Astrocyte of the hippocampus (primary cell): Measurements from ENCODE around the gene CASP10.
"Not testable (repeated sequence)": the region's sequence is repeated elsewhere in the genome, so short reads cannot be mapped to it uniquely, and the experiment has no call there.

ENCODE experiments used
- DNase-seq: peaks from one replicate; pipeline ENCODE4 v3.0.0; 2011; ENCODE audit warnings: low read depth, low spot score

The CASP10 gene

GRCh38 chr2:201156036-201156435 lies 26.9 kb upstream of the CASP10 start:
- DNase-seq: no peak

GRCh38 chr2:201156640-201157039 lies 26.3 kb upstream of the CASP10 start:
- no peak for DNase-seq

- DNase-seq: no peak
Observed at GRCh38 chr2:201157694-201158093, 25.2 kb upstream of the CASP10 start.

- DNase-seq: peak; percentile 85
Observed at GRCh38 chr2:201158111-201158929, 24.6 kb upstream of the CASP10 start.

GRCh38 chr2:201164166-201164565 lies 18.8 kb upstream of the CASP10 start:
- no peak for DNase-seq

GRCh38 chr2:201167546-201167945 lies 15.4 kb upstream of the CASP10 start:
- DNase-seq: no peak

- not testable (repeated sequence) for DNase-seq
Observed at GRCh38 chr2:201168496-201168895, 14.4 kb upstream of the CASP10 start.

GRCh38 chr2:201171259-201171814 lies 11.6 kb upstream of the CASP10 start:
- DNase-seq: no peak

GRCh38 chr2:201172279-201172678 lies 10.7 kb upstream of the CASP10 start:
- no peak for DNase-seq

- no peak for DNase-seq
Observed at GRCh38 chr2:201174687-201175086, 8.3 kb upstream of the CASP10 start.

- no peak for DNase-seq
Observed at GRCh38 chr2:201176081-201176481, 6.9 kb upstream of the CASP10 start.

- DNase-seq: no peak
Observed at GRCh38 chr2:201180010-201180409, 2.9 kb upstream of the CASP10 start.

GRCh38 chr2:201183365-201183727 lies 405 bp downstream of the CASP10 start:
- DNase-seq: no peak

GRCh38 chr2:201183835-201184234 lies 894 bp downstream of the CASP10 start:
- not testable (repeated sequence) for DNase-seq

GRCh38 chr2:201184248-201184647 lies 1.3 kb downstream of the CASP10 start:
- DNase-seq: not testable (repeated sequence)

- DNase-seq: no peak
Observed at GRCh38 chr2:201185863-201186262, 2.9 kb downstream of the CASP10 start.

GRCh38 chr2:201186982-201187381 lies 4.0 kb downstream of the CASP10 start:
- DNase-seq: no peak

- no peak for DNase-seq
Observed at GRCh38 chr2:201188449-201188848, 5.5 kb downstream of the CASP10 start.

- DNase-seq: no peak
Observed at GRCh38 chr2:201191132-201191875, 8.4 kb downstream of the CASP10 start.

- DNase-seq: no peak
Observed at GRCh38 chr2:201194097-201194496, 11.2 kb downstream of the CASP10 start.

- no peak for DNase-seq
Observed at GRCh38 chr2:201195331-201195730, 12.4 kb downstream of the CASP10 start.

GRCh38 chr2:201196003-201196402 lies 13.1 kb downstream of the CASP10 start:
- DNase-seq: no peak

- no peak for DNase-seq
Observed at GRCh38 chr2:201196803-201197202, 13.9 kb downstream of the CASP10 start.
